ENCODE results near the gene FGG. TPM values are rescaled to one million over a fixed set of nuclear protein-coding genes. Genes with fewer than 3 reads are reported as not detected.

The FGG gene
- 3.2 and 7.2 TPM in 2 replicates for total RNA-seq

GRCh38 chr4:154612472-154613414 is at the start of gene FGG:
FGG (minus strand) TSS chr4:154612656; CDS start chr4:154612609, 47 bp downstream.

DNA sequence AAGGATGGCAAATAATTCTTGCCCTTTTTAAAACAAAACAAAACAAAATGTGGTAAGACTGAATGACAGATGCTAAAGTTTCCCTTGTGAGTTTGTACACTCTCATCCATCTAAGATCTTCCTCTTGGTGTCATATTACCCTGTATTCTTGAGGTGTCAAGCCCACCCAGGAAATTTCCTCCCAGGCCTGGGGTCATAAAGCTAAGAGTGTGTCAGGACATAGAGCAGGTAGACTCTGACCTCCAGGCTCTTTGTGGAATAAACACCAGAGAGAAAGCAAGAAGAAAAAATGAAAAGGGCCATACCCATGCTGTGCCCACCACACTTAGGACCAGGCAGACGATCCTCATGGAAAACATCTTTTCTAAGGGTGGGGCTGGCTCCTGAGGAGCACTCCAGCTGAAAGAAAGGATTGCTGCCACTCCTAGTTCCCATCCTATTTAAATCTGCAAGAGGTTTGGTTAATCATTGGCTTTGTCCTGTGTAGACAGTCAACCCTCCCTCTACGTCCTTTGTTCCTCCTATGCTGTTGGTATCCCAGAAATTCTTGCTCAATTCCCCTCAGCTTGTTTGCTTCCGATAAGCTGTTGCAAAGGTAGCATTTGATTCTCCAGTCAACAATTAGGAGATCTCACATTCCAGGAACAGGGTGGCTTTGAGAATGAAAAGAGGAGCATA is 22.0 kb downstream of the FGG start, which contains the start of gene FGA:
FGA (minus strand) TSS at position 414 of the 678 bp plus-strand sequence; CDS start at position 359, 55 bp downstream.

DNA sequence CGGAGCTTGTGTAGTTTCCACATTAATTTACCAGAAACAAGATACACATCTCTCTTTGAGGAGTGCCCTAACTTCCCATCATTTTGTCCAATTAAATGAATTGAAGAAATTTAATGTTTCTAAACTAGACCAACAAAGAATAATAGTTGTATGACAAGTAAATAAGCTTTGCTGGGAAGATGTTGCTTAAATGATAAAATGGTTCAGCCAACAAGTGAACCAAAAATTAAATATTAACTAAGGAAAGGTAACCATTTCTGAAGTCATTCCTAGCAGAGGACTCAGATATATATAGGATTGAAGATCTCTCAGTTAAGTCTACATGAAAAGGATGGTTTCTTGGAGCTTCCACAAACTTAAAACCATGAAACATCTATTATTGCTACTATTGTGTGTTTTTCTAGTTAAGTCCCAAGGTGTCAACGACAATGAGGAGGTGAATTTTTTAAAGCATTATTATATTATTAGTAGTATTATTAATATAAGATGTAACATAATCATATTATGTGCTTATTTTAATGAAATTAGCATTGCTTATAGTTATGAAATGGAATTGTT is 49.7 kb downstream of the FGG start, which contains the start of gene FGB:
FGB (plus strand) TSS at position 315 of the 558 bp plus-strand sequence; CDS start at position 323, 8 bp downstream.

Other genes starting within 250 kb of the FGG start
- not detected in 2 replicates for gene DCHS2, start 120.9 kb downstream of the FGG start, total RNA-seq
- 64.7 and 106 TPM in 2 replicates for gene PLRG1, start 62.3 kb downstream of the FGG start, total RNA-seq
- gene FGB, start 49.6 kb downstream of the FGG start, total RNA-seq = 0.86 and 1.9 TPM in 2 replicates
- not detected in 2 replicates for gene FGA, start 21.9 kb downstream of the FGG start, total RNA-seq
- not detected in 2 replicates for gene LRAT, start 131.3 kb upstream of the FGG start, total RNA-seq
- gene RBM46, start 168.6 kb upstream of the FGG start, total RNA-seq = not detected in 2 replicates